GM12874 (cell line): ENCODE measurements around the gene RAB14.

Experiments used
- TF ChIP-seq, protein P1 (sequence below): IDR thresholded peaks from 2 replicates; pipeline ENCODE4 v1.5.1; 2011; ENCODE audit warnings: low read depth, mild to moderate bottlenecking, control low read depth, low read length, moderate library complexity; ENCODE audit not compliant: insufficient read depth

Gene RAB14

DNA sequence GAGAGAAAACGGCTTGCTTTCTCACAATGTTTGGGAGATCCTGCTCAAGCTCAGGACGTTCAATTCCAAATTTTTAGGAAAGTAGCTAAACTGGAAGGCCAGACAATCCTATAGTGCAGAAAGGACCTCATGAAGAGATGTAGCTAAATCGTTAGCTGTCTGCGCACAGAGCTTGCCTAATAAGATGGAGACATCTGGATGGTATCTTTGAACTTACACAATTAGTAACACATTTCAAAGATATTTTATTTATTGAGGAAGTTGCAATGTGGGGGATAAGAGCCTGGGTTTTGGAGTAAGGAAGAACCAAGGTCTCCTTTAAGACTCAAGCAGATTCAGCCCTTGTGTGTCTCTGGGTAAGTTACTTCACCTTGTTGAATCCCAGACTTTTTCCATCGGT is 28.6 kb upstream of the RAB14 start:
- TF ChIP-seq, protein P1, sequence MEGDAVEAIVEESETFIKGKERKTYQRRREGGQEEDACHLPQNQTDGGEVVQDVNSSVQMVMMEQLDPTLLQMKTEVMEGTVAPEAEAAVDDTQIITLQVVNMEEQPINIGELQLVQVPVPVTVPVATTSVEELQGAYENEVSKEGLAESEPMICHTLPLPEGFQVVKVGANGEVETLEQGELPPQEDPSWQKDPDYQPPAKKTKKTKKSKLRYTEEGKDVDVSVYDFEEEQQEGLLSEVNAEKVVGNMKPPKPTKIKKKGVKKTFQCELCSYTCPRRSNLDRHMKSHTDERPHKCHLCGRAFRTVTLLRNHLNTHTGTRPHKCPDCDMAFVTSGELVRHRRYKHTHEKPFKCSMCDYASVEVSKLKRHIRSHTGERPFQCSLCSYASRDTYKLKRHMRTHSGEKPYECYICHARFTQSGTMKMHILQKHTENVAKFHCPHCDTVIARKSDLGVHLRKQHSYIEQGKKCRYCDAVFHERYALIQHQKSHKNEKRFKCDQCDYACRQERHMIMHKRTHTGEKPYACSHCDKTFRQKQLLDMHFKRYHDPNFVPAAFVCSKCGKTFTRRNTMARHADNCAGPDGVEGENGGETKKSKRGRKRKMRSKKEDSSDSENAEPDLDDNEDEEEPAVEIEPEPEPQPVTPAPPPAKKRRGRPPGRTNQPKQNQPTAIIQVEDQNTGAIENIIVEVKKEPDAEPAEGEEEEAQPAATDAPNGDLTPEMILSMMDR = no peak

DNA sequence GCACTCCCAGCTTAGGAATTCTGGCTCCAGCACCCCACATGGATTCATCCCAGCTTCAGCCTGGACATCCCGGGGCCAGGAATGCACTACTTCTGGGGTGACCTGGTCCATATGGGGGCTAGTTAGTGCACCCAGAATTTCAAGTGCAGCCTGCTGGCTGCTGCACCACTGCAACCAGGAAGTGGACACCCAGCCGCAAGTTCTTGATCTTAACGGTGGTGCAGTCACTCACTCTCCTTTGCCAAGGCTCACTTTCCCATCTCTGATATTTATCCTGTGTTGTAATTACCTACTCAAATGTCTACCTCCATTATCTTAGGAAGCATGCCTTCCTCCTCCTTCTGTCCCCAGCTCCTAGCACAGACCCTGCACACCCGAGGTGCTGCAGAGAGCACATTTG is 26.2 kb upstream of the RAB14 start:
- TF ChIP-seq, protein P1 = no peak

DNA sequence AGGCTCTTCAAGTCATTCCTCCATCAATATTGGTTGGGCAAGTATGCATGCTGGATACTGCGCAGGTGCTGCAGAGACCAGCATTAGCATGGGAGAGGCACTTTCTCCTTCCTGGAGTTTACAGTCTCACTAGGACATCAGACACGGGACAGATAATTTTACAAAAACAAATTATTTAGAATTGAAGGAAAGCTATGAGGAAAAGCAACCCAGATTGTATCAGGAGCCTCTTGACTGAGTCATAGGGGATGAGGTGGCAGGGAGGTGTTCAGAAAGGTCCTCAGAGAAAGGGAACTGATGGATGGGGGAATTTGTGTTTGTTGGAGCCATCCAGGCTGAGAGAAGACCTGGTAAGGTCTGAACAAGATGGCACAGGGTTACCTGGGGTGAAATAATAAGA is 24.5 kb upstream of the RAB14 start:
- TF ChIP-seq, protein P1 = no peak

DNA sequence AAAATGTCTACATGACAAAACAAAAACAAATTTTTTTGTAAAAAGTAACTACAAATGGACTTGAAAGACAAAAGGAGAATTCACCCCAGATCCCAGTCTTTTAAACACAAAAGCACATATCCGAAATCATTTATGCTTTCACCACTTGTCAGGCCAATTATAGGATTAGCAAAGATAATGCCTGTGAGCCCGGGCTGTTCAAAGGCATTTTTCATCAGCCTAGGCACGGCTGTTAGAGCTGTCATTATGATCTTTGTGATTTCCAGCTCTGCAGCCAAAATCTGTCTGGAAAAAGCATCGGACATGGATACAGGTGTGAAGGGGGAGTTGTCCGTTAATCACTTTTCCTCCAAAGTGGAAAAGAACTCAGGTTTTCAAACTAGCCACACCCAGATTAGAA is 23.6 kb upstream of the RAB14 start:
- TF ChIP-seq, protein P1 = no peak

DNA sequence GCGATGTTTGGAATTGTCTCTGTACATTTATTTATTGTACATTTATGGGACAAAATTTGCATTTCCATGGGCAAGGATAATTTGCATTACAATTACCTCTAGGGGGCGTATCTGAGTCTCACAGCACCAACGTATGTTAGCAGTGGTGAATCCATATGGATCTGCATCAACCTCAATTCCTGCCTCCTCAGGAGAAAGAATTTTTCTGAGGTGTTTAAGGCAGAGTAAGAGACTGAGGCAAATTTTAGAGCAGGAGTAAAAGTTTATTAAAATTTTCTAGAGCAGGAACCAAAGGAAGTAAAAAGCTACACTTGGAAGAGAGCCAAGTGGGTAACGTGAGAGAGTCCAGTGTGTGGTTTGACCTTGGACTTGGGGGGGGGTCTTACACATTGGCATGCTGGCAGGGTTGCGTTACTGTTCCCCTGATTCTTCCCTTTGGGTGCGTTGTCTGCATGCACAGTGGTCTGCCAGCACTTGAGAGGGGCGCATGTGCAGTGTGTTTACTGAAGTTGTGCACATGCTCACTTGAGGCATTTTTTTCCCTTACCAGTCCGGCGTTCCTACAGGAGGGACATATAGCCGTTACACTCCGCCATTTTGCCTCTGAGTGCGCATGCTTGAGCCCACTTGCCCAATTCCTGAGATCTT is 21.0 kb upstream of the RAB14 start:
- TF ChIP-seq, protein P1 = peak; percentile 44; the same call in 1 of the 2 replicates

DNA sequence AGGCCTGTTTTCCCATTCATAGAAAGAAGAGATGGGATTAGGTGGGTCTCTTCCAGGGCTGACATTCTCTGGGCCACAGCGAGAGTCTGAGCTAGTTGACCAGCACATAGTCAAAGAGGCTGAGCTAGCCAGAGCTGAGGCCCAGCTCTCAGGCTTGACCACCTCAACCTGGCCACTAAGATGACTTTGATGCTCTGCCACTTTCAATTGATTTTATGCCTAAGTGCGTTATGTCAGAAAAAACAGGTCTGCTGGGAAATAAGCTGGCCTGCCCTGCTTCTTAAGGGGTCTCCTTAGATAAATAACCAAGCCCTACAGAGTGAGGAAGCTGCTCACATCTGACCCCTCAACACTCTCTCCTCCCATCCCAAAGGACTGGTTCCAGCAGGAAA is 20.0 kb upstream of the RAB14 start:
- TF ChIP-seq, protein P1 = no peak

DNA sequence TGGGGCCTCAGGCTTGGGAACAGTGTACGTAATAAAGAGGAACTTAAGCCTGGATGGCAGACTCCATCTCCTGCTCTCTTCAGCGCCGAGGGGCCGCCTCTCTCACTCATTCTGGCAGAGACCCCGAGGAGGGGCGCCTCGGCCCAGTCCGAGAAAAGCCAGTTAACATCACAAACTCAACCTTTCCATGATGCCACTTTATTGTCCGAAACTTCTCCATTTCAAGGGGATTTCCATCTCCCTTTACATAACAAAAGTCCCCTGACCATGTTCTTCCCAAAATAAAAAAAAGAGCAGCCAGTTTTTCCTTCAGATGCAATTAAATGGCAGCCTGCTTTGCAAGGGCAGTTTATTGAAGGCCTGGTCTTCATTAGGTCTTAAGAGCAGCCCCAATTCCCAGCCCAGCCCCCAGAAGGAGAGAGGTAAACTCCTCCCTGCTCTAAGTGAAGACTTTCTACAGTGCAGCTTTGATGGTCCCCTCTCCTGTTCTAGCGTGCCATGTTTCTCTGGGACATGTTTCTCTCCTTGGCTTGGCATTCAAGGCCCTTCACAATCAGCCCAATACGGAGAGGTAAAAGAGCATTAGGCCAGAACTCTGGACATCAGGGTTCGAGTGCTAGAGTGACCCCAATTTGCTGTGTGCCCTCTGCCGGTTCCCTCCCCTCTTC is 19.5 kb upstream of the RAB14 start:
- TF ChIP-seq, protein P1 = no peak
